Measurements from ENCODE around the gene WWP2.
A peak's percentile ranks its signal among the peaks of the same experiment; 100 is the strongest.
"Not testable (repeated sequence)": the region's sequence is repeated elsewhere in the genome, so short reads cannot be mapped to it uniquely, and the experiment has no call there.

The WWP2 gene

DNA sequence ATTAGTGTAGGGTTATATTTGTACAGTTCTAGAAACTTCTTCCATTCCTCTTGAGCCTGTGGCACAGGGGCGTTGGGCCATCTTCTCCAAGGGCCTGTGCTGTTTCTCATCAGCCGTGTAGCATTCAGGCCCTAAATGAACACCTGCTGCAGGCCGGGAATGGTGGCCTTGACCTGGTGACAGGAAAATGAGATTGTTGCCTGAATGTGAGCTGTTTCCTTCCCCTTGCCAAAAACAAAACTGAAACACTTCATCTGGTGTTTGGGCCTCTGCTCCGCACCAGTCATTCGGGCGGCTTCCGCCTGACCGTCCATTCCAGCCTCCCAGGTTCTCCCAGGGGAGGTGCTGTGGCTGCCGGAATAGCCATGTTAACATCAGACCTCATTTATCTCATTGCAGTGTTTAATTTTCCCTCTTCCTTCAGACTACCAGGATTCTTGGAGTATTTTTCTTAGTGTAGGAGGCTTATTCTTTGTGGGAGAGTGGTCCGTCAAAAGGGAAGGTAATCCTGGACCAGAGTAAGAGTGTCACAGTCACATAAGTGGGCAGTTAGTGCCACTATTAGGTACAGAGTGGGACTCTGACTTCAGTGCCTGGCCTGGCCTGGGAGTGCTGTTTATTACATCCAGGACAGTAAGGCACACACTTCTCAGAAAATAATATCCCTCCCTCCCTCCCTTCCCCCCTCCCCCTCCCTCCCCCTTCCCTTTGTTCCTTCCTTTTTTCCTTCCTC, 61.9 kb downstream of the WWP2 start:
- no peak overlapping the region for H3K4me3 ChIP-seq (ENCODE audit: low read length)
- TF ChIP-seq, protein P1, sequence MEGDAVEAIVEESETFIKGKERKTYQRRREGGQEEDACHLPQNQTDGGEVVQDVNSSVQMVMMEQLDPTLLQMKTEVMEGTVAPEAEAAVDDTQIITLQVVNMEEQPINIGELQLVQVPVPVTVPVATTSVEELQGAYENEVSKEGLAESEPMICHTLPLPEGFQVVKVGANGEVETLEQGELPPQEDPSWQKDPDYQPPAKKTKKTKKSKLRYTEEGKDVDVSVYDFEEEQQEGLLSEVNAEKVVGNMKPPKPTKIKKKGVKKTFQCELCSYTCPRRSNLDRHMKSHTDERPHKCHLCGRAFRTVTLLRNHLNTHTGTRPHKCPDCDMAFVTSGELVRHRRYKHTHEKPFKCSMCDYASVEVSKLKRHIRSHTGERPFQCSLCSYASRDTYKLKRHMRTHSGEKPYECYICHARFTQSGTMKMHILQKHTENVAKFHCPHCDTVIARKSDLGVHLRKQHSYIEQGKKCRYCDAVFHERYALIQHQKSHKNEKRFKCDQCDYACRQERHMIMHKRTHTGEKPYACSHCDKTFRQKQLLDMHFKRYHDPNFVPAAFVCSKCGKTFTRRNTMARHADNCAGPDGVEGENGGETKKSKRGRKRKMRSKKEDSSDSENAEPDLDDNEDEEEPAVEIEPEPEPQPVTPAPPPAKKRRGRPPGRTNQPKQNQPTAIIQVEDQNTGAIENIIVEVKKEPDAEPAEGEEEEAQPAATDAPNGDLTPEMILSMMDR (conservative IDR thresholded peaks at IDR 0.05; ENCODE audit: low read depth, low read length): no peak
- DNase-seq (ENCODE audit: low read depth): no peak

DNA sequence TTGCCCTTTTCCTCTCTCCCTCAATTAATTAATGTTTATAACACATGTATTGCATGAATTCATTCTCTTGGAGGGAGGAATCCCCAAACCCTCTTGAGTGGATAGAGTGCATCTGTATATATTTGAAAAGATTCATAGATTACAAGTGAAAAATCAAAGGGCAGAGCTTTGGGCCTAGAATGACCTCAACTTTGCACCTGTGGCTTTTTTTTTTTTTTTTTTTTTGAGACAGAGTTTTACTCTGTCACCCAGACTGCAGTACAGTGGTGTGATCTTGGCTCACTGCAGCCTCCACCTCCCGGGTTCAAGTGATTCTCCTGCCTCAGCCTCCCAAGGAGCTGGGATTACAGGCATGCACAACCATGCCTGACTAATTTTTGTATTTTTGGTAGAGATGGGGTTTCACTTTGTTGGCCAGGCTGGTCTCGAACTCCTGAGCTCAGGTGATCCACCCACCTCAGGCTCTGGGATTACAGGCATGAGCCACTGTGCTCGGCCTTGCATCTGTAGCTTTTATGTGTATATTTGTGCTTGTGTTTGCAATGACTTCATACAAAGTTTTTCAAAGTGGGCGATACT, 62.5 kb downstream of the WWP2 start:
- not testable (repeated sequence) for DNase-seq (ENCODE audit: low read depth)

DNA sequence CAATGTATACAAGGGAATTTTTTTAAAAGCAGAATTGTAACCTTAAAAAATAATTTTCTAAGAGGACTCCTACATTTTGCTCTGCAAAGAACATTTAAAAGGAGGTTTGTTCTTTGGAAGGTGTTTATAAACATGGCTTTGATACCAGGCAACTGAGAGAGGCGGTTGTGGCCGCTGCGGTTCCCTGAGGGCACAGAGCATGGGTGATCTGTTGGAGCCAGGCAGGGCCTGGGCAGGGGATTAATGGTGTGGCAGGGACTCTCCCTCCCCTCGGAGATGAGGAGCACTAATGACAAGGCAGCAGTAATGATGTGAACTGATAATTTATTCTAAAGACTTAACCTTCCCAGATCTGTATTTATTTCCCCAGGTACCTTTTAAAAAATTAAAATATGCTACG, 65.4 kb downstream of the WWP2 start:
- no peak overlapping the region for H3K4me3 ChIP-seq (ENCODE audit: low read length)
- peak; percentile 25 for DNase-seq (ENCODE audit: low read depth)
- TF ChIP-seq, protein P1 (conservative IDR thresholded peaks at IDR 0.05; ENCODE audit: low read depth, low read length): no peak

More for the DNA sequence above, 62.5 kb downstream of the WWP2 start:
- H3K4me3 ChIP-seq (ENCODE audit: low read length): not testable (repeated sequence)

DNA sequence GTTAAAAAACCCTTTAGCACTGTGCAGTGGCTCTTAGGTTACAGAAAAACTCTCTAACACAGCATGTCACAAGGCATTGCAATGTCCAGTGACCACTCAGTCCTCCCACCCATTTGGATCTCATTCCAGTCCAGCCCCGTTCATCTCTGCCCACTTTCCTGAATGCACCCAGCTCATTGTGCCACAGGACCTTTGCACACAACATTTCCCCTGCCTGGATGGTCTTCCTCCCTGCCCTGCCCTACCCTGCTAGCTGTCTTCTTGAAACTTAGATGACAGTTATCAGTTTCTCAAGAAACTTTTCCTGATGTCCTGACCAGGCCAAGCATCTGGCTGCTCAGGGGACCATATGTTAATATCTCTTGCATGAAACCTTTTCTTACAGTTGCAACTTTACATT, 67.2 kb downstream of the WWP2 start:
- H3K4me3 ChIP-seq (ENCODE audit: low read length): no peak overlapping the region
- no peak for DNase-seq (ENCODE audit: low read depth)
- TF ChIP-seq, protein P1 (conservative IDR thresholded peaks at IDR 0.05; ENCODE audit: low read depth, low read length): no peak

DNA sequence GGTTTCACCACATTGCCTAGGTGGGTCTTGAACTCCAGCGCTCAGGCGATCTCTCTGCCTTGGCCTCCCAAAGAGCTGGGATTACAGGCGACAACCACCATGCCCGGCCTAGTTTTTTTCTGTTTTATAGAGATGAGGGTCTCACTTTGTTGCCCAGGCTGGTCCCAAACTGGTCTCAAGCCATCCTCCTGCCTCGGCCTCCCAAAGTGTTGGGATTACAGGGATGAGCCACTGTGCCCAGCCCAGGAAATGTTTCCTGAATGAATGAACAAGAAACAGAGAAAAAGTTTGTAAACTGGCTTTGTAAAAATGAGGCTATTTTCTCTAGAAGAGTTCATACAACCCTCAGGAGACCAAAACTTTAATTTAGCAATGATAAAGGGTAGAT, 68.0 kb downstream of the WWP2 start:
- no peak overlapping the region for H3K4me3 ChIP-seq (ENCODE audit: low read length)
- TF ChIP-seq, protein P1 (conservative IDR thresholded peaks at IDR 0.05; ENCODE audit: low read depth, low read length): no peak
- DNase-seq (ENCODE audit: low read depth): no peak

DNA sequence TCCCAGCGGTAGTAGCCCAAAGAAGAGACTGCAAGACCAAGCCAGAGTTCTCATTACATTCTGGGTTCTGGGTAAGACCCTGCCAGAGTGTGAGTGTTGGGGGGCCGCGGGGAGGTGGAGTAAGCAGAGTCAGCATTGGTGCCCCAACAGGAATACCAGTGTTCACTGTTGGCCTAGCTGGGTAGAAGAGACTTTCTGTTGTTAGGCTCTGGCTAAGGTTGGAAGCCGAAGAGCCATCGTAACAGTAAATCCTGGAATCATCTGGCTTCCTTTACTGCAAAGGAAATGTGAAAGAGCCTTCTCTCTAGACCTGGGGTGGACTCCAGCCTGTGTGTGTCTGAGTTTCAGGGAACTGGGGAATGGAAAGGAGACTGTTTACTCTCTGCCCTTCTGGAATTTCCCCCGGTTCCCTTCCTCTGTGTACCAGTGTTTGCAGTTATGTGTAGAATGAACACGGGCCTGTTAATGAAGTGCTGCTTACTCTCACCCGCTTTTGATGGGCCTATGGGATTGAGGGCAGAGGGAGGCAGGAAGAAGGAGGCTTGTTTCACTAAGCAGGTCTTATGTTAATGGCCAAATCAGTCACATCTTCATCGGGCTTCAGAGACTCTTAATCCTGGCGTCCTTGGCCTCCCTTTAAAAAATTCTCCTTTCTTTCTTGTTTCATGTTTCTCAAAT, 68.5 kb downstream of the WWP2 start:
- DNase-seq (ENCODE audit: low read depth): no peak
- no peak overlapping the region for H3K4me3 ChIP-seq (ENCODE audit: low read length)
- TF ChIP-seq, protein P1 (conservative IDR thresholded peaks at IDR 0.05; ENCODE audit: low read depth, low read length): no peak

DNA sequence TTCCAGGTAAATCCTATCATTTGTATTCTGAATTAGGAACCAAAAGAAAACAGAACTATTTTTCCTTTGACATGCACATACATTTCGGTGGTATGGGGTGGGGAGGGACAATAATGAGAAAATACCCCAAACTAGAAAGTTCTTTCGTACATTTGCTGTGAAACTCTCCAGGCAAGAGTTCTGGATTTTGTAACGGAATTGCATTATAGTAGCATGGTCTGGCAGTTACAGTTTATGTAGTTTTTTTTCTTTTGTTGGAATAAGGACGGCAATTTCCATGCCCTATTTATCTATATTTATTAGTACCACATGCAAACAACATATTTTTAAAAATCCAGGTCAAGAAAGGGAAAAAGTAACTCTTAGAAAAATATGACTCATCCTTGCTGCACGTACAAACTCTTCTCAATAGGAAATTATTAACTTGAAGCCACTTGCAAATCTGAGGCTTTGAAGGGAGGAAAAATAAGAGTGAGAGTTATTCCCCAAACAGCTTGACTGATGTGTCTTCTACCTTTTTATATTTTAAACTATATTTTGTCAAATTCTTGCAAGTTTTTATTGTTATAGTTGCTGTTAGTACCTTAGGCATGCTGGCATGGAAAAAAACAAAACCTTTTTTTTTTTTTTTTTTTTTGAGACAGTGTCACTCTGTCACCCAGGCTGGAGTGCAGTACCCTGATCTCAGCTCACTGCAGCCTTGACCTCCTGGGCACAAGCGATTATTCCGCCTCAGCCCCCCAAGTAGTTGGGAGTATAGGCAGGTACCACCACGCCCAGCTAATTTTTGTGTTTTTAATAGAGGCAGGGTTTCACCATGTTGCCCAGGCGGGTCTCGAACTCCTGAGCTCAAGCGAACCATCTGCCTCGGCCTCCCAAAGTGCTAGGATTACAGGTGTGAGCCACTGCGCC, 69.3 kb downstream of the WWP2 start:
- DNase-seq (ENCODE audit: low read depth): no peak

More for the DNA sequence above, 69.3 kb downstream of the WWP2 start:
- TF ChIP-seq, protein P1 (conservative IDR thresholded peaks at IDR 0.05; ENCODE audit: low read depth, low read length): no peak
- no peak overlapping the region for H3K4me3 ChIP-seq (ENCODE audit: low read length)

Measured in retinal pigment epithelial cell (primary cell).